Activated CD8-positive, alpha-beta T cell treated with anti-CD3 and anti-CD28 coated beads for 36 hours (primary cell): Measurements from ENCODE around the gene PYCARD. TPM values are rescaled to one million over a fixed set of nuclear protein-coding genes. Genes with fewer than 3 reads are reported as not detected.
"Not testable (repeated sequence)": the region's sequence is repeated elsewhere in the genome, so short reads cannot be mapped to it uniquely, and the experiment has no call there.

Experiments
- ATAC-seq: fragments of 200-7000 bp; cut with Tn5 transposase; one replicate; pipeline ENCODE4 v1.10.0; 2021; ENCODE audit warnings: mild to moderate bottlenecking, moderate library complexity
- CTCF ChIA-PET: fragments of 350-600 bp; sonication (Branson Sonifier 250); formaldehyde crosslinking; loops from one replicate; lab custom pipeline; 2021; ENCODE audit warnings: antibody characterized with exemption; lab: Charles Lee
- POLR2A ChIA-PET: fragments of 350-600 bp; sonication (Branson Sonifier 250); formaldehyde crosslinking; loops from one replicate; lab custom pipeline; 2021; ENCODE audit warnings: antibody characterized with exemption; lab: Charles Lee
- DNase-seq: peaks from one replicate; pipeline ENCODE4 v3.0.0-alpha.2; 2020
- H3K27ac Mint-ChIP-seq: one replicate; pipeline ENCODE4 v1.8.0; 2021; ENCODE audit warnings: mild to moderate bottlenecking, mixed read lengths
- H3K27me3 Mint-ChIP-seq: one replicate; pipeline ENCODE4 v1.8.0; 2021; ENCODE audit warnings: mixed read lengths
- H3K36me3 Mint-ChIP-seq: one replicate; pipeline ENCODE4 v1.8.0; 2021; ENCODE audit warnings: low read depth, mixed read lengths
- H3K4me1 Mint-ChIP-seq: one replicate; pipeline ENCODE4 v1.8.0; 2021; ENCODE audit warnings: low read depth, mixed read lengths
- H3K4me3 Mint-ChIP-seq: one replicate; pipeline ENCODE4 v1.8.0; 2021; ENCODE audit warnings: mild to moderate bottlenecking, moderate library complexity, mixed read lengths
- H3K9me3 Mint-ChIP-seq: one replicate; pipeline ENCODE4 v1.8.0; 2021; ENCODE audit warnings: mixed read lengths
- CTCF ChIP-seq: fragments of 200-600 bp; IDR thresholded peaks from one replicate; pipeline ENCODE4 v1.8.0; 2022; ENCODE audit warnings: antibody characterized with exemption, mild to moderate bottlenecking
- intact Hi-C: fragments of 100-400 bp; cut with micrococcal nuclease; formaldehyde crosslinking; loops from one replicate; pipeline ENCODE4 v1.10.0; 2022
- total RNA-seq, 2 experiments: library from RNA; stranded (reverse); gene quantifications; one replicate each; pipeline ENCODE4 v1.2.3, GENCODE V29; 2021

PYCARD gene
- total RNA-seq, 2 experiments from 2014 or later = 5.9 to 6.1 TPM

GRCh38 chr16:31179219-31179746 lies 23.3 kb downstream of the PYCARD start:
- DNase-seq (no peak), ATAC-seq (peak; percentile 3)
- H3K27me3 Mint-ChIP-seq = no peaks in the 10 kb centered on the region
- H3K36me3 Mint-ChIP-seq = peaks cover 35% of the 10 kb centered on the region
- peak overlapping the region; percentile 99 for H3K27ac Mint-ChIP-seq
- CTCF ChIA-PET = interaction anchor here (1.0 to 2.3 kb wide), 4 partner anchors 19 to 690 kb away, joined by 3 to 11 read pairs (median 4); no protein-coding TSS in a partner anchor
- POLR2A ChIA-PET = interaction anchor here (0.7 to 13.8 kb wide), 42 partner anchors 8 to 694 kb away, joined by 3 to 482 read pairs (median 5); partner anchors contain the start of genes ARMC5, BCKDK, ITGAM and KAT8
- intact Hi-C loops = loop anchor here (10.0 kb wide), 1 partner anchor 64 kb away; the partner anchor contains the start of gene KAT8
- H3K9me3 Mint-ChIP-seq = peaks cover 4% of the 10 kb centered on the region
- H3K4me1 Mint-ChIP-seq = peaks cover 40% of the 10 kb centered on the region
- peak overlapping the region; percentile 99 for H3K4me3 Mint-ChIP-seq
- TF ChIP-seq CTCF = no peak

- TF ChIP-seq CTCF = no peak
- peaks cover 14% of the 10 kb centered on the region for H3K36me3 Mint-ChIP-seq
- H3K27me3 Mint-ChIP-seq = no peaks in the 10 kb centered on the region
- H3K4me1 Mint-ChIP-seq = peaks cover 19% of the 10 kb centered on the region
- peak overlapping the region; percentile 72 for H3K27ac Mint-ChIP-seq
- POLR2A ChIA-PET = interaction anchor here (1.0 to 13.8 kb wide), 5 partner anchors 10 to 105 kb away, joined by 3 to 482 read pairs (median 49); partner anchors contain the start of gene PYCARD
- peaks cover 4% of the 10 kb centered on the region for H3K9me3 Mint-ChIP-seq
- intact Hi-C loops = loop anchor here (10.0 kb wide), 1 partner anchor 62 kb away; the partner anchor contains the start of gene KAT8
- DNase-seq = peak; percentile 84
- ATAC-seq = peak; percentile 10
- CTCF ChIA-PET = interaction anchor here (0.9 to 2.3 kb wide), 5 partner anchors 9 to 35 kb away, joined by 3 to 13 read pairs (median 4); no protein-coding TSS in a partner anchor
- H3K4me3 Mint-ChIP-seq = peak overlapping the region; percentile 40
Measured at GRCh38 chr16:31177136-31177535, 25.4 kb downstream of the PYCARD start.

GRCh38 chr16:31170048-31170447 lies 32.5 kb downstream of the PYCARD start:
- ATAC-seq, H3K27me3 Mint-ChIP-seq, H3K36me3 Mint-ChIP-seq, H3K4me1 Mint-ChIP-seq, DNase-seq, CTCF ChIA-PET, H3K27ac Mint-ChIP-seq, H3K9me3 Mint-ChIP-seq, POLR2A ChIA-PET, H3K4me3 Mint-ChIP-seq: not testable (repeated sequence)
- intact Hi-C loops = loop anchor here (10.0 kb wide), 1 partner anchor 55 kb away; the partner anchor contains the start of gene KAT8

GRCh38 chr16:31168848-31169247 lies 33.7 kb downstream of the PYCARD start:
- Mint-ChIP-seq H3K27me3 (no peaks in the 10 kb centered on the region), H3K4me3 (no peak overlapping the region), H3K27ac (no peak overlapping the region), H3K36me3 (no peaks in the 10 kb centered on the region), H3K4me1 (no peaks in the 10 kb centered on the region), H3K9me3 (no peaks in the 10 kb centered on the region)
- ATAC-seq = no peak
- intact Hi-C loops = no loop called here
- TF ChIP-seq CTCF = no peak
- no peak for DNase-seq
- ChIA-PET CTCF (interaction anchor here (2.4 kb wide), 1 partner anchor 26 kb away, joined by 8 read pairs; no protein-coding TSS in a partner anchor), POLR2A (no interaction called here)

- CTCF ChIA-PET = interaction anchor here (1.1 to 2.4 kb wide), 4 partner anchors 8 to 25 kb away, joined by 3 to 8 read pairs (median 4); no protein-coding TSS in a partner anchor
- POLR2A ChIA-PET = interaction anchor here (2.6 kb wide), 1 partner anchor 13 kb away, joined by 11 read pairs; the partner anchor contains the start of gene FUS
- H3K4me1 Mint-ChIP-seq = no peaks in the 10 kb centered on the region
- no peaks in the 10 kb centered on the region for H3K36me3 Mint-ChIP-seq
- no peak for TF ChIP-seq CTCF
- no peaks in the 10 kb centered on the region for H3K27me3 Mint-ChIP-seq
- no peak for ATAC-seq
- no peak for DNase-seq
- H3K9me3 Mint-ChIP-seq = no peaks in the 10 kb centered on the region
- intact Hi-C loops = no loop called here
- no peak overlapping the region for H3K4me3 Mint-ChIP-seq
- no peak overlapping the region for H3K27ac Mint-ChIP-seq
Measured at GRCh38 chr16:31167315-31167714, 35.2 kb downstream of the PYCARD start.
